Inflammatory macrophage (primary cell): Measurements from ENCODE around the gene ACER3.
"Not testable (repeated sequence)": the region's sequence is repeated elsewhere in the genome, so short reads cannot be mapped to it uniquely, and the experiment has no call there.

Experiments
- DNase-seq, 2 donors: peaks; one replicate each; pipeline ENCODE4 v3.0.0-alpha.2; 2020 to 2022

The ACER3 gene

GRCh38 chr11:76872959-76873827, 12.5 kb downstream of the ACER3 start:
- DNase-seq = no peak

- DNase-seq = no peak
Measured at GRCh38 chr11:76878014-76878413, 17.3 kb downstream of the ACER3 start.

GRCh38 chr11:76880314-76880713, 19.6 kb downstream of the ACER3 start:
- DNase-seq = no peak

GRCh38 chr11:76880956-76881355, 20.2 kb downstream of the ACER3 start:
- no peak for DNase-seq

DNA sequence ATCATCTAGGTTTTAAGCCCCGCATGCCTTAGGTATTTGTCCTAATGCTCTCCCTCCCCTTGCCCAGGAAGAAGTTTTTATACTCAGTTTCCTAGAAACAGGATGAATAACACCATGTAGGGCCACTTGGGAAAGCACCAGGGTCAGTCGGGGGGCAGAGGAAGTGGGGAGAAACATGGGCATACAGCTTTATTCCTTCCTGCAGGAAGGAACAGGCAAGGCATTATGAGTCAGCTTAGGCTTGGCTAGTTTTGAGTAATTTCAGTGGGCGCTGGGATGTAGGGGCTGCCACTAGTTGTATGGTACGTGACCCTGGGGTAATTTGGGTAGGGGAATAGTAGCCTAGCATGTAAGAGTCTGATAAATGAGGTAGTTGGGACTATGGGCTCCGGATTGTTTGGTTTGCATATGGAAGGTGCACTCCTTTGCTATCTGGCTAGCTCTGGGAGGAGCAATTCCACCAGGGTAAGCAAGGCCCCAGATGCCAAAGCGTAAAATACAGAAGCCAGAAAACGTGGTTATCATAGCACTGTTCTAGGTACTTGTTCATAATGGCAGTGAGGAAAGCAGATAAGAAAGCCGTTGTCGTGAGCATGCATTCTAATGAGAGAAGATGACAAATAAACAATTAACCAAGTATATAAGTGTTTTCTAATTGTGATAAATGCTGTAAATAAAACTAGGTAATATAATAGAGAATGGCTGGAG, 24.8 kb downstream of the ACER3 start:
- DNase-seq = peak; percentile 66 to 79

DNA sequence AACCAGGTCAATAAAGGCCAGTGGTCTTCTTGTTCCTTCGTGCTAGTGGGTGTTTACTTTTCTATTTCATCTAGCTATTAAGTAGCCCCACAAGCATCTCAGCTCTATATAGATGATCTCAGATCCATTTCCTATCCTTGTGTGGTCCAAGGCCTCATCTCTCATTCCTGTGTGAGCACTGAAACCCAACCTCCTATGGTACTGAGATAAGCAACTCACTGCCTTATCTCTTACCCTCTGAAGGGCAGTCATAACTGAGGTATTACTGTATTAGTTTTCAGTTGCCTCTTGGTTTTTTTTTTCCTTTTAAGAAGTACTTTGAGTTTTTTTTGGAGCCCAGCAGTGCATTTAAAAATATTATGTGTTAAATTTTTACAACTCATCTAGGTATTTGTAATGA, 28.3 kb downstream of the ACER3 start:
- DNase-seq = no peak

DNA sequence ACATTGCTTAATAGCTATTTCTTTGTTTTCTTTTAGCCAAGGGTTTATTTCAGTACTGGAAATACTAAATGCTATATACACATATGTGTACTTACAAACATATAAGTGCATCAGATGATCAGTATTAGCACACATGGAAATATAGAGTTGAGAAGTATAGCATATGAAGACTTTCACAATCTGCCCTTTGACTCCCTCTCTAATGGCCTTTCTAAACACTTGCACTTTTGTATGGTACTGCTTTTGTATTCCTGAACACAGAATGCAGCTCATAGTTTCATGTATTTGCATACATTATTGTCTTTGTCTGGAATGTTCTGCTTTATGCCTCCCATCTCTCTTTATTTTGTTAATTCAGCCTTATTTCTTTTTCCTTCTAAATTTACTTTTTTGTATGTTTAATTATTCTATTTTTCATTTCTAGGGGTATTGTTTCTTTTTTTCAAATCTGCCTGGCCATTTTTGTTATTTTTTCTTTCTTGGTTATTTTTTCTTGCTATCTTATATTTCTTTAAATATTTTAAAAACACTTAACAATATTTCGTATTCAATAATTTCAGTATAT, 28.8 kb downstream of the ACER3 start:
- DNase-seq = peak; percentile 13 to 55

GRCh38 chr11:76890329-76890728, 29.6 kb downstream of the ACER3 start:
- DNase-seq = no peak

- no peak for DNase-seq
Measured at GRCh38 chr11:76891285-76891684, 30.6 kb downstream of the ACER3 start.

- no peak for DNase-seq
Measured at GRCh38 chr11:76891793-76892192, 31.1 kb downstream of the ACER3 start.

GRCh38 chr11:76892306-76892705, 31.6 kb downstream of the ACER3 start:
- DNase-seq = no peak

DNA sequence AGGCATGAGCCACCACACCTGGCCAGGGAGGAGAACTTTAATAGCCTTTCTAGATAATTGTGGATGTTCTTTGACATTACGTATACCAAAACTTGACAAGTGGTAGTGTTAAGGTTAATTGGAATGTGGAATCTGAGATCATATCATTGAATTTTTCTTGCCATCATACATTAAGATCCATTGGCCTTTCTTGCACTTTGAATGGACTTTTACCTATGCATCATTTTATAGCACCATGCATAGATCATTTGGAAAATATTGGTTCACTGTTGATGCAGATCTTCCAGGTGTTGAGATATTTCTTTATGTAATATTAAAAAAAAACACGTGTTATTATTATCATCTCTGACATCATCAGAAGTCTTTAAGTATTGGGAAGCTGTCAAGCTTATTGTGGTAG, 36.5 kb downstream of the ACER3 start:
- DNase-seq = no peak

GRCh38 chr11:76901144-76901543, 40.4 kb downstream of the ACER3 start:
- no peak for DNase-seq

DNA sequence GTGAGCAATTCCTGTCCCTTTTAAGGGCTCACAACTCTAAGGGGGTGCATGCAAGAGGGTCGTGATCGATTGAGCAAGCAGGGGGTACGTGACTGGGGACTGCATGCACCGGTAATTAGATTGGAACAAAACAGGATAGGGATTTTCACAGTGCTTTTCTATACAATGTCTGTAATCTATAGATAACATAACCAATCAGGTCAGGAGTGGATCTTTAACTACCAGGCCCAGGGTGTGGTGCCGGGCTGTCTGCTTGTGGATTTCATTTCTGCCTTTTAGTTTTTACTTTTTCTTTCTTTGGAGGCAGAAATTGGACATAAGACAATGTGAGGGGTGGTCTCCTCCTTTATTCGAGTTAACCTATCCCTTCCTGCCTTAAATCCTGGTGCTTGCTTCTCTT, 40.9 kb downstream of the ACER3 start:
- not testable (repeated sequence) for DNase-seq

GRCh38 chr11:76902121-76903014, 41.6 kb downstream of the ACER3 start:
- DNase-seq = no peak

GRCh38 chr11:76903325-76903724, 42.6 kb downstream of the ACER3 start:
- DNase-seq = no peak

GRCh38 chr11:76910620-76911414, 50.1 kb downstream of the ACER3 start:
- DNase-seq = no peak

DNA sequence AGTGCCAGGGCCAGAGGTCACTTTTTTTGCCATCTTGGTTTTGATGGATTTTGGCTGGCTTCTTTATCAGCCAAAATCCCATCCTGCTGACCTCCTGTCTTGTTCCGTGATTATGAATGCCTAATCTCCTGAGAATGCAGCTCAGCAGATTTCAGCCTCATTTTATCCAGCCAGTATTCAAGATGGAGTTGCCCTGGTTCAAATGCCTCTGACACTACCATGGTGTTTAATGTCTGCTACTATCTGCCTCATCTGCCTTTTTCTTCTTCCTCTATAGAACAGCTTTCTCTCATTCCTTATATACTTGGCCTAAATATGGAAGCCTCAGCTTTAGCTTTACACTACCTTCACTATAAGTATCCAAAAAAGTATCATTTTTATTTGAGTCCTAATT, 50.7 kb downstream of the ACER3 start:
- no peak for DNase-seq

GRCh38 chr11:76916712-76917111, 56.0 kb downstream of the ACER3 start:
- no peak for DNase-seq

DNA sequence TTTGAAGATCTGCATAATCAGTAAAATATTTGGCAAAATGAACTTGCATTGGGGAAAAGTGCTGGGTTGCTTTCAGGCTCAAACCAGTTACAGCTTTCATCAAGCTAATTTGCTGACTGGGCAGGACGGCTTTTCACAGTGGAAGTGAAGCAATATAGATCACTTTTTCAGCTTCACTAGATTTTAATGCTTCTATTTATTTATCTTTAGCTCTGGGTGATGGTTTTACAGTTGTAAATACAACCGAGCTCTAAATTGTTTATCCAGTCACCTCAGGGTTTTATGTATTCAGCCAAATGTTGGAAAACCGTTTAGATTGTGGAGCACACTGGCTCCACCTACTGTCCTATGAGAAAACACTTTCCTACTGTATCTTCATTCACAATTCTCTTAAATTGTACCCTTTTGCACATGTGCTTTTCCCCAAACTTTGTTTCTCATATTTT, 58.2 kb downstream of the ACER3 start:
- DNase-seq = peak; percentile 50 to 51

DNA sequence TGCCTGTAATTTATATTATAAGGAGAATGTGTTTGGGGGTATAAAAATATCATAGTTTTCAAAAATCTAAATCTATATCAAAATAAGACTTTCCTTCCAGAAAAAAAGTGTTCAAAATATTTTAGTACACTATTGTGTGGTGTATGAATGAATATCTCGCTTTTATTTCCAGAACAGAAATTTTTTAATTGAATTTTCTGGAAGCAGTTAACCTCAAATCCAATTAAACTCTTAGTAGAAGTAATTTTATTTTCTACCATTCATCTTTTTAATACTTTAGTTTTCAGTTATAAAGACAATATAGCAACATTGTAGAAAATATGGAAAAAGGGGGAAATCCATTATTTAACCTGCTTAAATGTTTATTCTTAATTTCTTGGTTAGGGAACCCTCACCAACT, 58.7 kb downstream of the ACER3 start:
- DNase-seq = no peak
